ENCODE results near the gene NXPE4. TPM values are rescaled to one million over a fixed set of nuclear protein-coding genes. Genes with fewer than 3 reads are reported as not detected.

NXPE4 gene
- total and polyA plus RNA-seq, 2 donors (not counting 3 experiments of a cell fraction or from before 2014, with no cell fraction given) = not detected

DNA sequence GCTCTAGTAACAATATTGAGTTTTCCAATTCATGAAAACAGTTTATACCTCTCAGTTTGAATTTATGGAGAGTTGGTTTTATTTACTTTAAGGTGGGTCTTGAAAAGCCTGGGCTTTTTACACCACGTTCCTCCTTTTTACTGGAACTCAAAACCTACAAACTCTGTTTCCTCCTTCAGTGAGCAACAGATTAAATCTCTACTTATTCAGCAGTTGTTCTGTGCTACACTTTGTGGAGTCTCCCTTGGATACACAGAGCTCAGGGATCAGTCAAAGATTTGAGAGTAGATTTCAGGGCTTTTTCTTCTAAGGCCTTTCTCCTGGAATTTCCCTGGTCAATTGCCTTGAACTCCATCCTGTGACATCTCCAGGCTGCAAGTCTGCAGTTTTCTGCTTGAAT lies 39.5 kb downstream of the NXPE4 start:
- Histone ChIP-seq H3K4me3 (replicated peaks in 1 of 3; ENCODE audit: insufficient read depth in 1 of 3, low read depth in 1 of 3, low read length in 3 of 3) (no peak overlapping the region), H4K20me1 (replicated peaks; ENCODE audit: control insufficient read depth, extremely low read depth, insufficient read depth, low read length) (no peaks in the 10 kb centered on the region), H3K9me1 (replicated peaks; ENCODE audit: control insufficient read depth, extremely low read depth, insufficient read depth, low read length) (no peaks in the 10 kb centered on the region), H3K9me3 (replicated peaks; ENCODE audit: control insufficient read depth, insufficient read depth, low read length) (no peaks in the 10 kb centered on the region), H3K27me3 (ENCODE audit: control insufficient read depth in 2 of 2, insufficient read depth in 2 of 2, low read length in 2 of 2) (no peaks in the 10 kb centered on the region), H3K4me1 (ENCODE audit: control insufficient read depth, extremely low read depth, insufficient read depth, low read length) (no peaks in the 10 kb centered on the region), H3K79me2 (ENCODE audit: control insufficient read depth, insufficient read depth, low read length) (no peaks in the 10 kb centered on the region), H2AFZ (ENCODE audit: low read depth, low read length) (no peak overlapping the region), H3K27ac (ENCODE audit: insufficient read depth, low read depth, low read length) (no peak overlapping the region), H3K9ac (replicated peaks; ENCODE audit: extremely low read depth, insufficient read depth, low read length) (no peak overlapping the region), H3K36me3 (ENCODE audit: control insufficient read depth in 2 of 2, extremely low read depth in 1 of 2, insufficient read depth in 2 of 2, low read length in 2 of 2) (no peaks in the 10 kb centered on the region), H3K4me2 (ENCODE audit: insufficient read depth, low read length) (no peak overlapping the region)
- DNase-seq (ENCODE audit: low read depth, low spot score) (no peak), FAIRE-seq (no peak)
- dilution Hi-C loops (cut with MboI; ENCODE audit: extremely low pct_ligation_motif_present, low sequenced_read_pairs) (no loop called here), intact Hi-C loops (cut with micrococcal nuclease) (no loop called here)
- TF ChIP-seq FOS (IDR thresholded peaks at IDR 0.05; ENCODE audit: borderline replicate concordance, insufficient read depth, low read length) (no peak), EZH2 (IDR thresholded peaks at IDR 0.05; ENCODE audit: borderline replicate concordance, low read depth, low read length, severe bottlenecking) (no peak), POLR2AphosphoS5 (IDR thresholded peaks at IDR 0.05; ENCODE audit: insufficient read depth, low read depth, low read length) (no peak), JUN (IDR thresholded peaks at IDR 0.05; ENCODE audit: borderline replicate concordance, insufficient read depth, insufficient read length, low read depth) (no peak), GATA2 (IDR thresholded peaks at IDR 0.05; ENCODE audit: insufficient read depth, insufficient read length, low read depth, low read length) (no peak), POLR2A (IDR thresholded peaks at IDR 0.05; ENCODE audit: low read depth, low read length) (no peak), MYC (IDR thresholded peaks at IDR 0.05; ENCODE audit: low read depth, low read length) (no peak)
- TF ChIP-seq, protein P1, sequence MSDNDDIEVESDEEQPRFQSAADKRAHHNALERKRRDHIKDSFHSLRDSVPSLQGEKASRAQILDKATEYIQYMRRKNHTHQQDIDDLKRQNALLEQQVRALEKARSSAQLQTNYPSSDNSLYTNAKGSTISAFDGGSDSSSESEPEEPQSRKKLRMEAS (IDR thresholded peaks at IDR 0.05; ENCODE audit: insufficient read depth, insufficient read length) = no peak
- TF ChIP-seq, protein P2, sequence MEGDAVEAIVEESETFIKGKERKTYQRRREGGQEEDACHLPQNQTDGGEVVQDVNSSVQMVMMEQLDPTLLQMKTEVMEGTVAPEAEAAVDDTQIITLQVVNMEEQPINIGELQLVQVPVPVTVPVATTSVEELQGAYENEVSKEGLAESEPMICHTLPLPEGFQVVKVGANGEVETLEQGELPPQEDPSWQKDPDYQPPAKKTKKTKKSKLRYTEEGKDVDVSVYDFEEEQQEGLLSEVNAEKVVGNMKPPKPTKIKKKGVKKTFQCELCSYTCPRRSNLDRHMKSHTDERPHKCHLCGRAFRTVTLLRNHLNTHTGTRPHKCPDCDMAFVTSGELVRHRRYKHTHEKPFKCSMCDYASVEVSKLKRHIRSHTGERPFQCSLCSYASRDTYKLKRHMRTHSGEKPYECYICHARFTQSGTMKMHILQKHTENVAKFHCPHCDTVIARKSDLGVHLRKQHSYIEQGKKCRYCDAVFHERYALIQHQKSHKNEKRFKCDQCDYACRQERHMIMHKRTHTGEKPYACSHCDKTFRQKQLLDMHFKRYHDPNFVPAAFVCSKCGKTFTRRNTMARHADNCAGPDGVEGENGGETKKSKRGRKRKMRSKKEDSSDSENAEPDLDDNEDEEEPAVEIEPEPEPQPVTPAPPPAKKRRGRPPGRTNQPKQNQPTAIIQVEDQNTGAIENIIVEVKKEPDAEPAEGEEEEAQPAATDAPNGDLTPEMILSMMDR (IDR thresholded peaks at IDR 0.05; ENCODE audit: extremely low read depth in 1 of 2, insufficient read depth in 1 of 2, low read depth in 1 of 2, low read length in 2 of 2) = no peak
- BruUV-seq (replicated peaks) = no TSS peak
- POLR2A ChIA-PET = no interaction called here
- CTCF ChIA-PET = interaction anchor here (2.3 kb wide), 1 partner anchor 60 kb away, joined by 5 read pairs; no protein-coding TSS in a partner anchor
